Natural killer cell (primary cell): ENCODE results near the gene XPNPEP2. TPM values are rescaled to one million over a fixed set of nuclear protein-coding genes. Genes with fewer than 3 reads are reported as not detected.

Experiments
- ATAC-seq, 3 donors: fragments of 150-1000 bp in 2 of 3; fragments of 200-7000 bp in 1 of 3; cut with Tn5 transposase; 1 replicate in 1 of 3; 2 replicates in 2 of 3; pipeline ENCODE4 v1.10.0; 2021; ENCODE audit warnings: mild to moderate bottlenecking in 2 of 3, moderate library complexity in 2 of 3
- DNase-seq, 2 donors: peaks; one replicate each; pipeline versions ENCODE4 v3.0.0 to v3.0.0-alpha.2; 2013 to 2021; ENCODE audit warnings: mixed read lengths in 1 of 2
- H3K27ac ChIP-seq: one replicate; pipeline ENCODE4 v1.5.1; 2013; ENCODE audit warnings: mild to moderate bottlenecking, low read length
- H3K27me3 ChIP-seq: one replicate; pipeline ENCODE4 v1.6.1; 2013; ENCODE audit warnings: low read length; ENCODE audit not compliant: control insufficient read depth, insufficient read depth
- H3K36me3 ChIP-seq: one replicate; pipeline ENCODE4 v1.6.1; 2013; ENCODE audit warnings: low read length; ENCODE audit not compliant: control insufficient read depth, insufficient read depth
- H3K4me1 ChIP-seq: one replicate; pipeline ENCODE4 v1.6.1; 2013; ENCODE audit warnings: low read length; ENCODE audit not compliant: control insufficient read depth, insufficient read depth
- H3K4me3 ChIP-seq: one replicate; pipeline ENCODE4 v1.5.1; 2013; ENCODE audit warnings: low read length
- H3K9me3 ChIP-seq: one replicate; pipeline ENCODE4 v1.6.1; 2013; ENCODE audit warnings: low read length; ENCODE audit not compliant: control insufficient read depth, insufficient read depth
- H3K27ac Mint-ChIP-seq, 2 donors: one replicate each; pipeline ENCODE4 v1.8.0; 2022; ENCODE audit warnings: mild to moderate bottlenecking in 2 of 2, mixed read lengths in 2 of 2, moderate library complexity in 1 of 2
- H3K27me3 Mint-ChIP-seq, 2 donors: one replicate each; pipeline ENCODE4 v1.8.0; 2022; ENCODE audit warnings: low read depth in 2 of 2, mixed read lengths in 2 of 2
- H3K36me3 Mint-ChIP-seq: one replicate; pipeline ENCODE4 v1.8.0; 2022; ENCODE audit warnings: mixed read lengths
- H3K4me1 Mint-ChIP-seq, 2 donors: one replicate each; pipeline ENCODE4 v1.8.0; 2022; ENCODE audit warnings: mixed read lengths in 2 of 2
- H3K4me3 Mint-ChIP-seq: one replicate; pipeline ENCODE4 v1.8.0; 2022; ENCODE audit warnings: mild to moderate bottlenecking, moderate library complexity, mixed read lengths
- H3K9me3 Mint-ChIP-seq, 2 donors: one replicate each; pipeline ENCODE4 v1.8.0; 2022; ENCODE audit warnings: mixed read lengths in 2 of 2
- CTCF ChIP-seq: fragments of 200-600 bp; IDR thresholded peaks from one replicate; pipeline ENCODE4 v1.8.0; 2022; ENCODE audit warnings: antibody characterized with exemption
- WGBS: methylation state at CpG from one replicate; pipeline ENCODE4 v1.1.7; 2013; ENCODE audit warnings: missing lambda C conversion rate; ENCODE audit not compliant: insufficient coverage; 5-methylcytosine and 5-hydroxymethylcytosine counted together
- intact Hi-C: fragments of 100-400 bp; cut with micrococcal nuclease; formaldehyde crosslinking; loops from one replicate; pipeline ENCODE4 v1.14.2; 2022
- total RNA-seq, 4 donors: library from RNA; stranded (reverse); fragments of 120-200 nt in 1 of 4; gene quantifications; one replicate each; pipeline versions ENCODE4 v1.2.3 to v1.2.4, GENCODE V29; 2013 to 2022

Gene XPNPEP2
- total RNA-seq, 3 donors from 2014 or later (not counting 1 experiment from before 2014, with no cell fraction given), result 0.96 to 2.6 (median 1.6) TPM

GRCh38 chrX:129724754-129725153 is 14.0 kb upstream of the XPNPEP2 start:
- ATAC-seq, result no peak
- no peak overlapping the region for H3K4me3 Mint-ChIP-seq
- peaks cover 25 to 29% of the 10 kb centered on the region in 2 donors for H3K4me1 Mint-ChIP-seq
- no peak for DNase-seq
- H3K36me3 ChIP-seq, result no peaks in the 10 kb centered on the region
- WGBS, result 88% methylated on average over 4 of the region's 4 CpGs
- TF ChIP-seq CTCF, result no peak
- no peak overlapping the region for H3K4me3 ChIP-seq
- peaks cover 0 to 13% of the 10 kb centered on the region in 2 donors for H3K27me3 Mint-ChIP-seq
- no peaks in the 10 kb centered on the region for H3K36me3 Mint-ChIP-seq
- H3K27ac ChIP-seq, result no peak overlapping the region
- H3K27ac Mint-ChIP-seq, result no peak overlapping the region
- H3K9me3 Mint-ChIP-seq, result no peaks in the 10 kb centered on the region
- H3K27me3 ChIP-seq, result no peaks in the 10 kb centered on the region
- intact Hi-C loops, result loop anchor here (5.0 to 10.0 kb wide), 2 partner anchors 50 to 117 kb away; no protein-coding TSS in a partner anchor
- peaks cover 14% of the 10 kb centered on the region for H3K4me1 ChIP-seq
- no peaks in the 10 kb centered on the region for H3K9me3 ChIP-seq

- peaks cover 10% of the 10 kb centered on the region for H3K4me1 ChIP-seq
- Mint-ChIP-seq H3K27me3 (peaks cover 0 to 25% of the 10 kb centered on the region in 2 donors), H3K9me3 (no peaks in the 10 kb centered on the region), H3K36me3 (no peaks in the 10 kb centered on the region), H3K4me1 (peaks cover 22 to 35% of the 10 kb centered on the region in 2 donors), H3K4me3 (no peak overlapping the region), H3K27ac (no peak overlapping the region)
- intact Hi-C loops, result loop anchor here (1.0 to 10.0 kb wide), 4 partner anchors 52 to 119 kb away; no protein-coding TSS in a partner anchor
- TF ChIP-seq CTCF, result peak; percentile 50
- H3K27ac ChIP-seq, result no peak overlapping the region
- no peaks in the 10 kb centered on the region for H3K9me3 ChIP-seq
- WGBS, result 59% methylated on average over 3 of the region's 4 CpGs
- H3K27me3 ChIP-seq, result no peaks in the 10 kb centered on the region
- DNase-seq, result peak in 1 of 2 donors; percentile 56
- ATAC-seq, result peak in 2 of 3 donors; percentile 44 to 58
- no peak overlapping the region for H3K4me3 ChIP-seq
- H3K36me3 ChIP-seq, result no peaks in the 10 kb centered on the region
These were observed 12.3 kb upstream of the XPNPEP2 start for GRCh38 chrX:129726307-129727111.

- no peaks in the 10 kb centered on the region for H3K36me3 ChIP-seq
- H3K27me3 ChIP-seq, result no peaks in the 10 kb centered on the region
- Mint-ChIP-seq H3K27me3 (peaks cover 0 to 12% of the 10 kb centered on the region in 2 donors), H3K4me3 (no peak overlapping the region), H3K4me1 (peaks cover 7 to 25% of the 10 kb centered on the region in 2 donors), H3K36me3 (no peaks in the 10 kb centered on the region), H3K9me3 (no peaks in the 10 kb centered on the region), H3K27ac (no peak overlapping the region)
- no peak overlapping the region for H3K4me3 ChIP-seq
- intact Hi-C loops, result loop anchor here (5.0 to 10.0 kb wide), 2 partner anchors 53 to 121 kb away; no protein-coding TSS in a partner anchor
- DNase-seq, result no peak
- H3K4me1 ChIP-seq, result peaks cover 2% of the 10 kb centered on the region
- ATAC-seq, result no peak
- WGBS, result 87% methylated on average over 2 of the region's 4 CpGs
- no peaks in the 10 kb centered on the region for H3K9me3 ChIP-seq
- TF ChIP-seq CTCF, result no peak
- H3K27ac ChIP-seq, result no peak overlapping the region
These were observed 10.7 kb upstream of the XPNPEP2 start for GRCh38 chrX:129728061-129728460.
